Measurements from ENCODE around the gene CCP110.

DNA sequence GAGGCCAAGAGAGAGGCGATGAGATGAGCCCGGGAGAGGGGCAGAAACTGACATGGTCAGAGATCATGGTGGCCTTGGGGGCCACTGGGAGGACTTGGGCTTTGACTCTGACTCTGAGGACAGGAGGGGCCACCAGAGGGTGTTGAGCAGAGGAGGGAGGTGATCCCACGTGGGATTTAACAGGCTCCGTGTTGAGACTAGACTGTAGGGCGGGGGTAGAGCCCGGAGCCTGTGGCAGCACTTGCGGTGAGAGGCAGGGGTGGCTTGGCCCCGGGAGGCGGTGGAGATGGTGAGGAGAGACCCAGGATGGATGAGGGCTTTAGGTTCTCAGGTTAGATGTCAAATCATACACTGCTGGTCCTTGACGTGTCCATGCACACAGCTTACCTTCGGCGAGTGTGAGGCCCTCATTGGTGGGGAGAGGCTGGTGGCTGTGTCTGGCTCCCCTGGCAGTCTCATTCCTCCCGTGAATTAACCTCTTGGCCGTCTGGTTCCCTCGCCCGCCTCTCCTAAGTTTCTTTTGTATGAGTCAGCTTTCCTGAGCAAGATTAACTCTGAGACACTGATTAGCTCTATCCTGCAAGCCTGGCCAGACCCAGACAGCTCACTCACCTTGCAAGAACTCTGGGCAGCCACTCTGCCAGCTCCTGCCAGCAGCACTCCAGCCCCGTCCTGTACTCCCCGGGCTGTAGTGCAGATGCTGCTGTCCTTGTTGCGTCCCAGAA is 71.5 kb downstream of the CCP110 start:
- TF ChIP-seq CTCF (IDR thresholded peaks at IDR 0.05 in 8 of 11, conservative IDR thresholded peaks at IDR 0.05 in 3 of 11), result no peak
- TF ChIP-seq POLR2A (IDR thresholded peaks at IDR 0.05), result no peak
- no peak for TF ChIP-seq POLR2AphosphoS5 (IDR thresholded peaks at IDR 0.05)
